ENCODE measurements around the gene SYNJ2.

Gene SYNJ2

GRCh38 chr6:157985378-157986155 is 3.9 kb downstream of the SYNJ2 start:
- H3K27ac ChIP-seq: no peak overlapping the region
- H3K4me3 ChIP-seq (IDR thresholded peaks at IDR 0.05; ENCODE audit: insufficient read depth, low read depth, low read length): no peak overlapping the region
- peaks cover 22% of the 10 kb centered on the region for H3K4me1 ChIP-seq (ENCODE audit: low read depth, poor library complexity, severe bottlenecking)

GRCh38 chr6:157987788-157988699 is 6.4 kb downstream of the SYNJ2 start:
- no peaks in the 10 kb centered on the region for H3K27me3 ChIP-seq (ENCODE audit: insufficient read depth, low read depth)
- H3K36me3 ChIP-seq (ENCODE audit: insufficient read depth): no peaks in the 10 kb centered on the region
- no peak overlapping the region for H2AFZ ChIP-seq (ENCODE audit: low read depth)
- no peak overlapping the region for H3K4me3 ChIP-seq (IDR thresholded peaks at IDR 0.05; ENCODE audit: insufficient read depth, low read depth, low read length)
- H3K79me2 ChIP-seq (ENCODE audit: insufficient read depth, low read depth): peaks cover 28% of the 10 kb centered on the region; the same call in 1 of the 2 replicates
- H4K20me1 ChIP-seq (ENCODE audit: insufficient read depth): no peaks in the 10 kb centered on the region
- no peak overlapping the region for H3K27ac ChIP-seq
- H3K4me1 ChIP-seq (ENCODE audit: low read depth, poor library complexity, severe bottlenecking): peaks cover 16% of the 10 kb centered on the region
- no peak overlapping the region for H3K9ac ChIP-seq
- TF ChIP-seq, protein P1, sequence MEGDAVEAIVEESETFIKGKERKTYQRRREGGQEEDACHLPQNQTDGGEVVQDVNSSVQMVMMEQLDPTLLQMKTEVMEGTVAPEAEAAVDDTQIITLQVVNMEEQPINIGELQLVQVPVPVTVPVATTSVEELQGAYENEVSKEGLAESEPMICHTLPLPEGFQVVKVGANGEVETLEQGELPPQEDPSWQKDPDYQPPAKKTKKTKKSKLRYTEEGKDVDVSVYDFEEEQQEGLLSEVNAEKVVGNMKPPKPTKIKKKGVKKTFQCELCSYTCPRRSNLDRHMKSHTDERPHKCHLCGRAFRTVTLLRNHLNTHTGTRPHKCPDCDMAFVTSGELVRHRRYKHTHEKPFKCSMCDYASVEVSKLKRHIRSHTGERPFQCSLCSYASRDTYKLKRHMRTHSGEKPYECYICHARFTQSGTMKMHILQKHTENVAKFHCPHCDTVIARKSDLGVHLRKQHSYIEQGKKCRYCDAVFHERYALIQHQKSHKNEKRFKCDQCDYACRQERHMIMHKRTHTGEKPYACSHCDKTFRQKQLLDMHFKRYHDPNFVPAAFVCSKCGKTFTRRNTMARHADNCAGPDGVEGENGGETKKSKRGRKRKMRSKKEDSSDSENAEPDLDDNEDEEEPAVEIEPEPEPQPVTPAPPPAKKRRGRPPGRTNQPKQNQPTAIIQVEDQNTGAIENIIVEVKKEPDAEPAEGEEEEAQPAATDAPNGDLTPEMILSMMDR (conservative IDR thresholded peaks at IDR 0.05; ENCODE audit: low read depth, low read length): no peak
- H3K4me2 ChIP-seq: no peak overlapping the region

More at GRCh38 chr6:157985378-157986155, 3.9 kb downstream of the SYNJ2 start:
- Histone ChIP-seq H3K36me3 (ENCODE audit: insufficient read depth) (no peaks in the 10 kb centered on the region), H3K4me2 (no peak overlapping the region), H3K79me2 (ENCODE audit: insufficient read depth, low read depth) (peaks cover 22% of the 10 kb centered on the region; the same call in 1 of the 2 replicates), H3K9ac (no peak overlapping the region), H4K20me1 (ENCODE audit: insufficient read depth) (no peaks in the 10 kb centered on the region), H2AFZ (ENCODE audit: low read depth) (no peak overlapping the region), H3K27me3 (ENCODE audit: insufficient read depth, low read depth) (no peaks in the 10 kb centered on the region)
- TF ChIP-seq, protein P1 (conservative IDR thresholded peaks at IDR 0.05; ENCODE audit: low read depth, low read length): no peak

DNA sequence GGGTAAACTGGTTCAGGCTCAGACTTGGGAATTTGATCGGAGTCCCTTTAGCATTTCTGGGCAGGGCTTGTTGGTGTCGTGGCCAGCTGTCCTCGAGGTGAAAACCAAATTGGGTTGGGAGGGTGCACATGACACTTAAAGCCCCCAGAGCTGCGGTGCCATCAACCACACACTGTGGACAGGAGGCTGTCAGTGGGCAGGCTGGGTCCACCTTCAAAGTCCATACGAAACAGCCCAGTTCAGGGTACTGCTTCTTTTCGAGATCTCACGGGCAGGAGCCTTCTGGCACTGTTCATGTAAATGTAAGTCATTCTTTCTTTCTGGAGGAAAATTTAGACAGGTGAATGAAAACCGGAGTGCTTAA is 7.0 kb downstream of the SYNJ2 start:
- peaks cover 28% of the 10 kb centered on the region; the same call in 1 of the 2 replicates for H3K79me2 ChIP-seq (ENCODE audit: insufficient read depth, low read depth)
- H3K9ac ChIP-seq: no peak overlapping the region
- H3K4me1 ChIP-seq (ENCODE audit: low read depth, poor library complexity, severe bottlenecking): peaks cover 10% of the 10 kb centered on the region

More for the DNA sequence above, 7.0 kb downstream of the SYNJ2 start:
- no peaks in the 10 kb centered on the region for H4K20me1 ChIP-seq (ENCODE audit: insufficient read depth)
- H3K4me2 ChIP-seq: no peak overlapping the region
- H2AFZ ChIP-seq (ENCODE audit: low read depth): no peak overlapping the region
- TF ChIP-seq, protein P1 (conservative IDR thresholded peaks at IDR 0.05; ENCODE audit: low read depth, low read length): no peak
- no peak overlapping the region for H3K4me3 ChIP-seq (IDR thresholded peaks at IDR 0.05; ENCODE audit: insufficient read depth, low read depth, low read length)
- H3K27me3 ChIP-seq (ENCODE audit: insufficient read depth, low read depth): no peaks in the 10 kb centered on the region
- no peak overlapping the region for H3K27ac ChIP-seq
- no peaks in the 10 kb centered on the region for H3K36me3 ChIP-seq (ENCODE audit: insufficient read depth)
